Adrenal gland (tissue), 5 donors: ENCODE measurements around the gene UFD1.

ENCODE experiments used
- POLR2A ChIP-seq, 2 donors: fragments of 450-650 bp; IDR thresholded peaks; one replicate each; pipeline ENCODE4 v1.6.1; 2017; ENCODE audit warnings: antibody characterized with exemption in 2 of 2, mild to moderate bottlenecking in 2 of 2, moderate library complexity in 1 of 2
- TF ChIP-seq, protein P1 (sequence below), 6 experiments: fragments of 450-650 bp in 4 of 6; fragments of 200-600 bp in 2 of 6; sonication (generic) in 1 of 6; IDR thresholded peaks; 1 replicate in 5 of 6; 2 replicates in 1 of 6; pipeline versions ENCODE4 v1.5.1 to v1.8.0; 2016 to 2021; ENCODE audit warnings: antibody characterized with exemption in 6 of 6, mild to moderate bottlenecking in 2 of 6, moderate library complexity in 1 of 6
- donor health status: DM: no; HTN: no; CAD: no.

DNA sequence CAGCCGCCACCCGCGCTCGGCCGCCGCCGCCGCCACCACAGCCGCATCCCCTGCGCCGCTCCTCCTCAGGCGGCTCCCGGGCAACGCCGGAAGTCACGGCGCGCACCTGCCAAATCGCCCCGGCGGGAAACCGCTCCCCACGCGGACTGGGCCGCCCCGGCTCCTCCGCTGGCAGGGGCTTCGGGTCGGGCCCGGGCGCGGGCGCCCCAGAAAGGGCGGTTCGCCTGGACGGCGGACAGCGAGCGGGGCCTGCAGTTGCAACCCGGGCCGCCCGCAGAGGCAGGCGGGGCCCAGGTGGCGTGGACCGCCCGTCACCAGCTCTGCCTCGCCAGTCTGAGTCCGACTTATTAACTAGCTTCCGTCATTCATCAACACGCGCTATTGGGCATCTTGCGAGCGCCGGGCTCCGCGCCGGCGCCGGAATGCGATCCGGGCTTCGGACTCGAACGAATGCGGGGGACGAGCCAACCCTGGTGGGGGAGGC, 47.3 kb downstream of the UFD1 start, which contains the start of gene HIRA:
- TF ChIP-seq, protein P1, sequence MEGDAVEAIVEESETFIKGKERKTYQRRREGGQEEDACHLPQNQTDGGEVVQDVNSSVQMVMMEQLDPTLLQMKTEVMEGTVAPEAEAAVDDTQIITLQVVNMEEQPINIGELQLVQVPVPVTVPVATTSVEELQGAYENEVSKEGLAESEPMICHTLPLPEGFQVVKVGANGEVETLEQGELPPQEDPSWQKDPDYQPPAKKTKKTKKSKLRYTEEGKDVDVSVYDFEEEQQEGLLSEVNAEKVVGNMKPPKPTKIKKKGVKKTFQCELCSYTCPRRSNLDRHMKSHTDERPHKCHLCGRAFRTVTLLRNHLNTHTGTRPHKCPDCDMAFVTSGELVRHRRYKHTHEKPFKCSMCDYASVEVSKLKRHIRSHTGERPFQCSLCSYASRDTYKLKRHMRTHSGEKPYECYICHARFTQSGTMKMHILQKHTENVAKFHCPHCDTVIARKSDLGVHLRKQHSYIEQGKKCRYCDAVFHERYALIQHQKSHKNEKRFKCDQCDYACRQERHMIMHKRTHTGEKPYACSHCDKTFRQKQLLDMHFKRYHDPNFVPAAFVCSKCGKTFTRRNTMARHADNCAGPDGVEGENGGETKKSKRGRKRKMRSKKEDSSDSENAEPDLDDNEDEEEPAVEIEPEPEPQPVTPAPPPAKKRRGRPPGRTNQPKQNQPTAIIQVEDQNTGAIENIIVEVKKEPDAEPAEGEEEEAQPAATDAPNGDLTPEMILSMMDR (IDR thresholded peaks at IDR 0.05), result no peak
- TF ChIP-seq POLR2A (IDR thresholded peaks at IDR 0.05), result no peak
